Spleen (tissue), 7 donors: Measurements from ENCODE around the gene ICAM2.

Experiments
- CTCF ChIP-seq, 11 experiments: fragments of 200-600 bp in 7 of 11; fragments of 450-650 bp in 4 of 11; sonication (generic) in 4 of 11; IDR thresholded peaks in 8 of 11; conservative IDR thresholded peaks in 3 of 11; 1 replicate in 7 of 11; 2 replicates in 4 of 11; pipeline versions ENCODE4 v1.4.0 to v1.8.0; 2016 to 2021; ENCODE audit warnings: antibody characterized with exemption in 11 of 11, inconsistent platforms in 4 of 11, mild to moderate bottlenecking in 1 of 11
- POLR2A ChIP-seq, 3 donors: fragments of 450-650 bp; IDR thresholded peaks; one replicate each; pipeline ENCODE4 v1.5.1; 2017; ENCODE audit warnings: antibody characterized with exemption in 3 of 3, mild to moderate bottlenecking in 1 of 3
- POLR2AphosphoS5 ChIP-seq, 3 donors: sonication (generic); formaldehyde crosslinking; IDR thresholded peaks; one replicate each; pipeline ENCODE4 v1.5.1; 2017; ENCODE audit warnings: antibody characterized with exemption in 3 of 3
- donor health status: DM: no; HTN: no; CAD: no; lungs with moderate emphysema.
- donor health status: DM: no; HTN: no; CAD: no.
- donor health status: DM: no; HTN: no; CAD: no.

GRCh38 chr17:63989622-63990345, 30.6 kb downstream of the ICAM2 start:
- TF ChIP-seq CTCF (IDR thresholded peaks at IDR 0.05 in 8 of 11, conservative IDR thresholded peaks at IDR 0.05 in 3 of 11) (no peak), POLR2A (IDR thresholded peaks at IDR 0.05) (no peak), POLR2AphosphoS5 (IDR thresholded peaks at IDR 0.05) (no peak)
